GM21390 (cell line): ENCODE results near the gene CNTN5.

Experiments
- ATAC-seq: cut with Tn5 transposase; IDR thresholded peaks from one replicate; pipeline ENCODE4 v1.9.1; 2021; ENCODE audit not compliant: unreplicated experiment

Gene CNTN5

GRCh38 chr11:99371257-99371656 is 350.5 kb downstream of the CNTN5 start:
- ATAC-seq: no peak

GRCh38 chr11:99376463-99376862 is 355.7 kb downstream of the CNTN5 start:
- no peak for ATAC-seq

GRCh38 chr11:99383648-99384245 is 363.0 kb downstream of the CNTN5 start:
- ATAC-seq: no peak

- ATAC-seq: no peak
These were observed 370.5 kb downstream of the CNTN5 start for GRCh38 chr11:99391245-99391644.

GRCh38 chr11:99406345-99406744 is 385.6 kb downstream of the CNTN5 start:
- ATAC-seq: no peak

- no peak for ATAC-seq
These were observed 389.9 kb downstream of the CNTN5 start for GRCh38 chr11:99410636-99411035.

- ATAC-seq: no peak
These were observed 398.4 kb downstream of the CNTN5 start for GRCh38 chr11:99418927-99419720.

GRCh38 chr11:99419991-99420390 is 399.2 kb downstream of the CNTN5 start:
- ATAC-seq: no peak

- ATAC-seq: no peak
These were observed 402.1 kb downstream of the CNTN5 start for GRCh38 chr11:99422581-99423427.

- no peak for ATAC-seq
These were observed 402.8 kb downstream of the CNTN5 start for GRCh38 chr11:99423428-99423983.

GRCh38 chr11:99424313-99425084 is 403.8 kb downstream of the CNTN5 start:
- ATAC-seq: no peak

- no peak for ATAC-seq
These were observed 404.8 kb downstream of the CNTN5 start for GRCh38 chr11:99425596-99425995.

- no peak for ATAC-seq
These were observed 411.9 kb downstream of the CNTN5 start for GRCh38 chr11:99432677-99433076.

GRCh38 chr11:99443276-99443675 is 422.5 kb downstream of the CNTN5 start:
- ATAC-seq: no peak

GRCh38 chr11:99446400-99446799 is 425.7 kb downstream of the CNTN5 start:
- ATAC-seq: no peak

GRCh38 chr11:99449345-99449744 is 428.6 kb downstream of the CNTN5 start:
- ATAC-seq: no peak

- no peak for ATAC-seq
These were observed 431.3 kb downstream of the CNTN5 start for GRCh38 chr11:99452075-99452474.

- ATAC-seq: no peak
These were observed 441.2 kb downstream of the CNTN5 start for GRCh38 chr11:99461913-99462312.

GRCh38 chr11:99464985-99465384 is 444.2 kb downstream of the CNTN5 start:
- no peak for ATAC-seq

- ATAC-seq: no peak
These were observed 468.8 kb downstream of the CNTN5 start for GRCh38 chr11:99489581-99489980.

GRCh38 chr11:99494065-99494464 is 473.3 kb downstream of the CNTN5 start:
- ATAC-seq: no peak
